IMR-90 (cell line): ENCODE measurements around the gene PDRG1. TPM values are rescaled to one million over a fixed set of nuclear protein-coding genes. Genes with fewer than 3 reads are reported as not detected.

ENCODE experiments used
- ATAC-seq: fragments of 200-7000 bp; cut with Tn5 transposase; 2 replicates; pipeline ENCODE4 v1.9.1; 2020; ENCODE audit warnings: low read depth, mild to moderate bottlenecking, moderate library complexity
- BruUV-seq: library from RNA; stranded (reverse); fragments of 400-500 nt; replicated peaks from 2 replicates; lab custom pipeline; 2021; lab: Mats Ljungman, UMichigan
- CTCF ChIA-PET: fragments of 300-600 bp; formaldehyde crosslinking; extraction: SDS; loops from one replicate; lab custom pipeline; 2021; ENCODE audit warnings: antibody characterized with exemption; lab: Yijun Ruan, JAX
- POLR2A ChIA-PET: fragments of 300-600 bp; sonication (Branson Sonifier 250); formaldehyde crosslinking; loops from one replicate; lab custom pipeline; 2022; ENCODE audit warnings: antibody characterized with exemption; ENCODE audit not compliant: unreplicated experiment; lab: Charles Lee
- DNase-seq: peaks from one replicate; pipeline ENCODE4 v3.0.0; 2013
- H2AFZ ChIP-seq: replicated peaks from 2 replicates; pipeline ENCODE3; 2013; ENCODE audit warnings: low read length, mild to moderate bottlenecking; ENCODE audit not compliant: poor library complexity
- H2AK5ac ChIP-seq: 2 replicates; pipeline ENCODE4 v1.6.1; 2013; ENCODE audit warnings: low read depth, low read length, inconsistent platforms
- H2AK9ac ChIP-seq: replicated peaks from 2 replicates; pipeline ENCODE3; 2013; ENCODE audit warnings: mild to moderate bottlenecking, low read depth, low read length, moderate library complexity; ENCODE audit not compliant: poor library complexity
- H2BK120ac ChIP-seq: 2 replicates; pipeline ENCODE4 v1.6.1; 2013; ENCODE audit warnings: low read depth, low read length, inconsistent platforms
- H2BK15ac ChIP-seq: 3 replicates; pipeline ENCODE4 v1.6.1; 2013; ENCODE audit warnings: low read depth, low read length, inconsistent platforms
- H2BK20ac ChIP-seq: 2 replicates; pipeline ENCODE4 v1.6.1; 2013; ENCODE audit warnings: low read depth, mild to moderate bottlenecking, inconsistent platforms, low read length, moderate library complexity
- H2BK5ac ChIP-seq: 2 replicates; pipeline ENCODE4 v1.6.1; 2013; ENCODE audit warnings: mild to moderate bottlenecking, low read depth, low read length, inconsistent platforms; ENCODE audit not compliant: poor library complexity, severe bottlenecking
- H3K14ac ChIP-seq: replicated peaks from 2 replicates; pipeline ENCODE4 v1.6.1; 2013; ENCODE audit warnings: low read depth, low read length, inconsistent platforms
- H3K18ac ChIP-seq: 2 replicates; pipeline ENCODE4 v1.6.1; 2013; ENCODE audit warnings: low read depth, low read length, control low read depth
- H3K23ac ChIP-seq: 2 replicates; pipeline ENCODE4 v1.6.1; 2013; ENCODE audit warnings: low read depth, low read length, inconsistent platforms
- H3K27ac ChIP-seq: 2 replicates; pipeline ENCODE4 v1.5.1; 2013; ENCODE audit warnings: mild to moderate bottlenecking, control low read depth, low read length; ENCODE audit not compliant: insufficient read depth
- H3K27me3 ChIP-seq: 2 replicates; pipeline ENCODE4 v1.6.1; 2013; ENCODE audit warnings: low read length; ENCODE audit not compliant: control insufficient read depth, insufficient read depth
- H3K36me3 ChIP-seq: 2 replicates; pipeline ENCODE4 v1.6.1; 2013; ENCODE audit warnings: low read length, mixed read lengths; ENCODE audit not compliant: control insufficient read depth, insufficient read depth
- H3K4ac ChIP-seq: 2 replicates; pipeline ENCODE4 v1.6.1; 2013; ENCODE audit warnings: low read depth, low read length, inconsistent platforms
- H3K4me1 ChIP-seq: 2 replicates; pipeline ENCODE4 v1.6.1; 2013; ENCODE audit warnings: low read length, mixed read lengths; ENCODE audit not compliant: control insufficient read depth, insufficient read depth
- H3K4me2 ChIP-seq: 2 replicates; pipeline ENCODE4 v1.6.1; 2013; ENCODE audit warnings: low read depth, mild to moderate bottlenecking, control low read depth, low read length, moderate library complexity
- H3K4me3 ChIP-seq: 2 replicates; pipeline ENCODE4 v1.5.1; 2013; ENCODE audit warnings: low read depth, mild to moderate bottlenecking, control low read depth, low read length, moderate library complexity; ENCODE audit not compliant: insufficient read depth
- H3K56ac ChIP-seq: 2 replicates; pipeline ENCODE4 v1.6.1; 2013; ENCODE audit warnings: low read length, inconsistent platforms; ENCODE audit not compliant: insufficient read depth; ENCODE audit errors: extremely low read depth
- H3K79me1 ChIP-seq, 2 experiments: 2 replicates each; pipeline ENCODE4 v1.6.1; 2013; ENCODE audit warnings: low read length in 2 of 2, inconsistent platforms in 1 of 2, low read depth in 1 of 2
- H3K9ac ChIP-seq: 2 replicates; pipeline ENCODE4 v1.6.1; 2013; ENCODE audit warnings: low read depth, low read length, control low read depth
- H3K9me1 ChIP-seq: 2 replicates; pipeline ENCODE4 v1.6.1; 2013; ENCODE audit warnings: low read length, inconsistent platforms; ENCODE audit not compliant: insufficient read depth
- H3K9me3 ChIP-seq: 2 replicates; pipeline ENCODE4 v1.6.1; 2013; ENCODE audit warnings: low read length; ENCODE audit not compliant: control insufficient read depth, insufficient read depth
- H4K20me1 ChIP-seq: 2 replicates; pipeline ENCODE4 v1.6.1; 2013; ENCODE audit warnings: low read length, inconsistent platforms; ENCODE audit not compliant: insufficient read depth
- H4K5ac ChIP-seq: 2 replicates; pipeline ENCODE4 v1.6.1; 2013; ENCODE audit warnings: mild to moderate bottlenecking, low read depth, low read length, control low read depth
- H4K8ac ChIP-seq, 2 experiments: 2 replicates each; pipeline ENCODE4 v1.6.1; 2013; ENCODE audit warnings: low read depth in 2 of 2, low read length in 2 of 2, control low read depth in 1 of 2, inconsistent platforms in 1 of 2
- H4K91ac ChIP-seq: 2 replicates; pipeline ENCODE4 v1.6.1; 2013; ENCODE audit warnings: low read depth, low read length, inconsistent platforms; ENCODE audit not compliant: insufficient read depth
- CHD1 ChIP-seq: IDR thresholded peaks from 2 replicates; pipeline ENCODE4 v1.6.1; 2012; ENCODE audit warnings: low read depth, low read length, improper control_type of control experiment
- FOS ChIP-seq: fragments of 150-350 bp; IDR thresholded peaks from 2 replicates; pipeline ENCODE4 v1.6.1; 2016; ENCODE audit warnings: low read depth, low read length
- MAFK ChIP-seq: IDR thresholded peaks from 2 replicates; pipeline ENCODE4 v1.6.1; 2012; ENCODE audit warnings: low read depth, low read length, improper control_type of control experiment
- MAZ ChIP-seq: IDR thresholded peaks from 2 replicates; pipeline ENCODE4 v1.6.1; 2012; ENCODE audit warnings: low read depth, mild to moderate bottlenecking, low read length, improper control_type of control experiment, moderate library complexity, borderline replicate concordance
- MXI1 ChIP-seq: IDR thresholded peaks from 2 replicates; pipeline ENCODE4 v1.6.1; 2012; ENCODE audit warnings: low read depth, mild to moderate bottlenecking, low read length, moderate library complexity, borderline replicate concordance
- NFE2L2 ChIP-seq: fragments of 150-350 bp; IDR thresholded peaks from 2 replicates; pipeline ENCODE4 v1.6.1; 2016; ENCODE audit warnings: low read depth, mild to moderate bottlenecking, low read length
- POLR2A ChIP-seq: IDR thresholded peaks from 2 replicates; pipeline ENCODE4 v1.6.1; 2012; ENCODE audit warnings: mild to moderate bottlenecking, low read depth, low read length
- RAD21 ChIP-seq: IDR thresholded peaks from 2 replicates; pipeline ENCODE4 v1.6.1; 2012; ENCODE audit warnings: low read length, improper control_type of control experiment
- RCOR1 ChIP-seq: IDR thresholded peaks from 2 replicates; pipeline ENCODE4 v1.6.1; 2012; ENCODE audit warnings: mild to moderate bottlenecking, low read length, improper control_type of control experiment; ENCODE audit not compliant: insufficient replicate concordance
- RFX5 ChIP-seq: IDR thresholded peaks from 2 replicates; pipeline ENCODE4 v1.8.0; 2012; ENCODE audit warnings: low read depth, mild to moderate bottlenecking, low read length, moderate library complexity
- SMC3 ChIP-seq: fragments of 150-350 bp; IDR thresholded peaks from 2 replicates; pipeline ENCODE4 v1.6.1; 2016; ENCODE audit warnings: low read depth, mild to moderate bottlenecking, antibody characterized with exemption, low read length, moderate library complexity
- WGBS, 2 experiments: methylation state at CpG; one replicate each; pipeline versions ENCODE4 v1.1.5 to v1.1.7; 2013; ENCODE audit warnings: missing lambda C conversion rate in 2 of 2; ENCODE audit not compliant: insufficient read length in 1 of 2; ENCODE audit errors: extremely low coverage in 2 of 2; 5-methylcytosine and 5-hydroxymethylcytosine counted together
- dilution Hi-C: fragments of 300-500 bp; cut with HindIII; formaldehyde crosslinking; loops from one replicate; pipeline ENCODE4 v1.14.3; 2018; ENCODE audit warnings: low sequenced_read_pairs; ENCODE audit not compliant: unreplicated experiment
- in situ Hi-C: fragments of 300-500 bp; cut with MboI; formaldehyde crosslinking; loops from 3 replicates; pipeline ENCODE4 v1.14.3; 2019; ENCODE audit warnings: low sequenced_read_pairs, inconsistent platforms, mixed read lengths
- intact Hi-C: fragments of 100-400 bp; cut with micrococcal nuclease; formaldehyde crosslinking; loops from 2 replicates; pipeline ENCODE4 v1.10.0; 2022
- polyA plus RNA-seq, 3 experiments: library from polyadenylated mRNA; depleted of rRNA; stranded (reverse); fragments of >200 nt; gene quantifications; 2 replicates each; pipeline ENCODE4 v1.2.3, GENCODE V29; 2012; ENCODE audit warnings: low replicate concordance in 1 of 3
- total RNA-seq: library from RNA; depleted of rRNA; stranded (reverse); fragments of >200 nt; gene quantifications from 2 replicates; pipeline ENCODE4 v1.2.3, GENCODE V29; 2012
- TF ChIP-seq, protein P1 (sequence below): fragments of 150-350 bp; IDR thresholded peaks from 2 replicates; pipeline ENCODE4 v1.6.1; 2017; ENCODE audit warnings: mild to moderate bottlenecking, antibody characterized with exemption, low read length, low read depth
- TF ChIP-seq, protein P2 (sequence below): fragments of 150-350 bp; IDR thresholded peaks from 2 replicates; pipeline ENCODE4 v1.6.1; 2016; ENCODE audit warnings: low read depth, mild to moderate bottlenecking, low read length, moderate library complexity, borderline replicate concordance
- TF ChIP-seq, protein P3 (sequence below): conservative IDR thresholded peaks from 2 replicates; pipeline ENCODE4 v1.5.1; 2012; ENCODE audit warnings: mild to moderate bottlenecking, low read depth, low read length, improper control_type of control experiment

The PDRG1 gene
- total and polyA plus RNA-seq, 2 of the 4 experiments (the other 2 are of a cell fraction): 5.0 to 15.7 TPM

DNA sequence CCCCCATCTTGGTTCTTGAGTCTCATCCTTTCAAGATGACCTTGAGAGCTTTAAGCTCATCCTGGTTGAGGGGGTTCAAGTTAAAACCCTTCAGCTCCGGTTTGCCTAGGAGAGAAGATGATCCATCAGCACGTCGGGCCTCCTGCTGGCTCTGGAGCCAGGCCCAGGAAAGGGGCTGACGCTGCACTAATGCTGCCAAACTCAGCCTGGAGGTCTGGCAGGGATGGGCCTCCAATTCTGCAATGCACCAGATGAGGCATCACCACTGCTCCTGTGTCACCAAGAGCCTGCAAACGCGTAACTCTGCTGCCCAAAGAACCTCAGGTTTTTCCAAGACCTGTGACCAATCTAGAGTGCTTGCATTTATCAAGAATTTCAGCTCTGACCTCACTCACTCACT, 6.1 kb downstream of the PDRG1 start:
- H4K20me1 ChIP-seq: no peaks in the 10 kb centered on the region; the same call in 1 of the 2 replicates
- H3K4ac ChIP-seq: no peak overlapping the region
- ATAC-seq (no peak), DNase-seq (no peak)
- intact Hi-C loops (no loop called here), dilution Hi-C loops (no loop called here), in situ Hi-C loops (no loop called here)
- H2BK120ac ChIP-seq: no peak overlapping the region
- H4K91ac ChIP-seq: no peak overlapping the region
- peaks cover 43% of the 10 kb centered on the region for H3K36me3 ChIP-seq
- H3K4me1 ChIP-seq: peaks cover 2% of the 10 kb centered on the region
- no peaks in the 10 kb centered on the region for H3K9me1 ChIP-seq
- H3K27me3 ChIP-seq: no peaks in the 10 kb centered on the region
- no peak overlapping the region for H2AK9ac ChIP-seq
- H3K9ac ChIP-seq: no peak overlapping the region
- 56% methylated on average over 5 of the region's 6 CpGs; no CpG with 5 or more reads in 1 of the 2 experiments for WGBS, 2 experiments
- H3K14ac ChIP-seq: no peak overlapping the region
- no peak overlapping the region for H2BK5ac ChIP-seq
- H2AK5ac ChIP-seq: no peak overlapping the region
- H3K18ac ChIP-seq: no peak overlapping the region
- H3K4me3 ChIP-seq: no peak overlapping the region
- H3K4me2 ChIP-seq: no peak overlapping the region
- no peak overlapping the region for H4K5ac ChIP-seq
- H3K27ac ChIP-seq: no peak overlapping the region
- H2AFZ ChIP-seq: no peak overlapping the region
- H4K8ac ChIP-seq: no peak overlapping the region
- H3K9me3 ChIP-seq: peaks cover 2% of the 10 kb centered on the region; the same call in 1 of the 2 replicates
- POLR2A ChIA-PET: interaction anchor here (0.5 kb wide), 1 partner anchor 312 kb away, joined by 6 read pairs; no protein-coding TSS in a partner anchor
- H3K56ac ChIP-seq: no peak overlapping the region
- peaks cover 12 to 20% of the 10 kb centered on the region in 2 experiments for H3K79me1 ChIP-seq
- TF ChIP-seq POLR2A (no peak), MXI1 (no peak), RCOR1 (no peak), MAZ (no peak), NFE2L2 (no peak), SMC3 (no peak), CHD1 (no peak), FOS (no peak), MAFK (no peak), RAD21 (no peak), RFX5 (no peak)
- TF ChIP-seq, protein P1, sequence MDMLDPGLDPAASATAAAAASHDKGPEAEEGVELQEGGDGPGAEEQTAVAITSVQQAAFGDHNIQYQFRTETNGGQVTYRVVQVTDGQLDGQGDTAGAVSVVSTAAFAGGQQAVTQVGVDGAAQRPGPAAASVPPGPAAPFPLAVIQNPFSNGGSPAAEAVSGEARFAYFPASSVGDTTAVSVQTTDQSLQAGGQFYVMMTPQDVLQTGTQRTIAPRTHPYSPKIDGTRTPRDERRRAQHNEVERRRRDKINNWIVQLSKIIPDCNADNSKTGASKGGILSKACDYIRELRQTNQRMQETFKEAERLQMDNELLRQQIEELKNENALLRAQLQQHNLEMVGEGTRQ: no peak
- TF ChIP-seq, protein P2, sequence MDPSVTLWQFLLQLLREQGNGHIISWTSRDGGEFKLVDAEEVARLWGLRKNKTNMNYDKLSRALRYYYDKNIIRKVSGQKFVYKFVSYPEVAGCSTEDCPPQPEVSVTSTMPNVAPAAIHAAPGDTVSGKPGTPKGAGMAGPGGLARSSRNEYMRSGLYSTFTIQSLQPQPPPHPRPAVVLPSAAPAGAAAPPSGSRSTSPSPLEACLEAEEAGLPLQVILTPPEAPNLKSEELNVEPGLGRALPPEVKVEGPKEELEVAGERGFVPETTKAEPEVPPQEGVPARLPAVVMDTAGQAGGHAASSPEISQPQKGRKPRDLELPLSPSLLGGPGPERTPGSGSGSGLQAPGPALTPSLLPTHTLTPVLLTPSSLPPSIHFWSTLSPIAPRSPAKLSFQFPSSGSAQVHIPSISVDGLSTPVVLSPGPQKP: no peak
- TF ChIP-seq, protein P3, sequence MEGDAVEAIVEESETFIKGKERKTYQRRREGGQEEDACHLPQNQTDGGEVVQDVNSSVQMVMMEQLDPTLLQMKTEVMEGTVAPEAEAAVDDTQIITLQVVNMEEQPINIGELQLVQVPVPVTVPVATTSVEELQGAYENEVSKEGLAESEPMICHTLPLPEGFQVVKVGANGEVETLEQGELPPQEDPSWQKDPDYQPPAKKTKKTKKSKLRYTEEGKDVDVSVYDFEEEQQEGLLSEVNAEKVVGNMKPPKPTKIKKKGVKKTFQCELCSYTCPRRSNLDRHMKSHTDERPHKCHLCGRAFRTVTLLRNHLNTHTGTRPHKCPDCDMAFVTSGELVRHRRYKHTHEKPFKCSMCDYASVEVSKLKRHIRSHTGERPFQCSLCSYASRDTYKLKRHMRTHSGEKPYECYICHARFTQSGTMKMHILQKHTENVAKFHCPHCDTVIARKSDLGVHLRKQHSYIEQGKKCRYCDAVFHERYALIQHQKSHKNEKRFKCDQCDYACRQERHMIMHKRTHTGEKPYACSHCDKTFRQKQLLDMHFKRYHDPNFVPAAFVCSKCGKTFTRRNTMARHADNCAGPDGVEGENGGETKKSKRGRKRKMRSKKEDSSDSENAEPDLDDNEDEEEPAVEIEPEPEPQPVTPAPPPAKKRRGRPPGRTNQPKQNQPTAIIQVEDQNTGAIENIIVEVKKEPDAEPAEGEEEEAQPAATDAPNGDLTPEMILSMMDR: no peak
- CTCF ChIA-PET: no interaction called here
- H3K23ac ChIP-seq: no peak overlapping the region
- BruUV-seq: no TSS peak
- H2BK15ac ChIP-seq: no peak overlapping the region
- H2BK20ac ChIP-seq: no peak overlapping the region
